H1 (cell line): ENCODE results near the gene COL5A3. TPM values are rescaled to one million over a fixed set of nuclear protein-coding genes. Genes with fewer than 3 reads are reported as not detected.
A peak's percentile ranks its signal among the peaks of the same experiment; 100 is the strongest.

ENCODE experiments used
- BACH1 ChIP-seq: IDR thresholded peaks from 2 replicates; pipeline ENCODE4 v1.6.1; 2012; ENCODE audit warnings: low read length, improper control_type of control experiment
- BCL11A ChIP-seq, 2 experiments: IDR thresholded peaks; one replicate each; pipeline ENCODE4 v1.6.1; 2011; ENCODE audit warnings: low read depth in 2 of 2, low read length in 2 of 2, mild to moderate bottlenecking in 2 of 2
- BRCA1 ChIP-seq: IDR thresholded peaks from 2 replicates; pipeline ENCODE4 v1.6.1; 2012; ENCODE audit warnings: low read depth, low read length, improper control_type of control experiment
- EGR1 ChIP-seq: IDR thresholded peaks from 2 replicates; pipeline ENCODE4 v1.6.1; 2011; ENCODE audit warnings: low read depth, low read length, borderline replicate concordance
- HDAC2 ChIP-seq, 2 experiments: fragments of 300-600 bp in 1 of 2; sonication (generic) in 1 of 2; IDR thresholded peaks; 2 replicates each; pipeline ENCODE4 v1.6.1; 2011 to 2012; ENCODE audit warnings: low read depth in 2 of 2, low read length in 2 of 2, mild to moderate bottlenecking in 2 of 2, moderate library complexity in 2 of 2, borderline replicate concordance in 1 of 2, inconsistent platforms in 1 of 2
- JUND ChIP-seq: IDR thresholded peaks from 2 replicates; pipeline ENCODE4 v1.6.1; 2011; ENCODE audit warnings: mild to moderate bottlenecking, improper control_type of control experiment, low read length
- NANOG ChIP-seq: IDR thresholded peaks from 2 replicates; pipeline ENCODE4 v1.6.1; 2011; ENCODE audit warnings: low read length, low read depth, mild to moderate bottlenecking, inconsistent platforms; ENCODE audit not compliant: insufficient read depth, poor library complexity, severe bottlenecking
- POLR2A ChIP-seq, 2 experiments: IDR thresholded peaks; 1 replicate in 1 of 2; 2 replicates in 1 of 2; pipeline ENCODE4 v1.6.1; 2011; ENCODE audit warnings: low read depth in 2 of 2, low read length in 2 of 2, mild to moderate bottlenecking in 2 of 2; ENCODE audit errors: control extremely low read depth in 1 of 2
- POLR2AphosphoS5 ChIP-seq: IDR thresholded peaks from 2 replicates; pipeline ENCODE4 v1.6.1; 2011; ENCODE audit warnings: low read depth, low read length
- RXRA ChIP-seq: IDR thresholded peaks from 2 replicates; pipeline ENCODE4 v1.6.1; 2011; ENCODE audit warnings: low read depth, mild to moderate bottlenecking, low read length, moderate library complexity; ENCODE audit not compliant: insufficient read depth
- SIN3A ChIP-seq, 2 experiments: IDR thresholded peaks in 1 of 2; conservative IDR thresholded peaks in 1 of 2; 2 replicates each; pipeline ENCODE4 v1.6.1; 2011 to 2012; ENCODE audit warnings: low read length in 2 of 2, improper control_type of control experiment in 1 of 2, low read depth in 1 of 2, mild to moderate bottlenecking in 1 of 2
- SIX5 ChIP-seq: IDR thresholded peaks from 2 replicates; pipeline ENCODE4 v1.6.1; 2011; ENCODE audit warnings: mild to moderate bottlenecking, low read depth, low read length
- SP1 ChIP-seq: IDR thresholded peaks from 2 replicates; pipeline ENCODE4 v1.6.1; 2011; ENCODE audit warnings: low read depth, low read length
- SP2 ChIP-seq: IDR thresholded peaks from 2 replicates; pipeline ENCODE4 v1.6.1; 2012; ENCODE audit warnings: mild to moderate bottlenecking, low read length, inconsistent platforms
- SRF ChIP-seq: IDR thresholded peaks from 2 replicates; pipeline ENCODE4 v1.6.1; 2011; ENCODE audit warnings: mild to moderate bottlenecking, low read depth, low read length, moderate library complexity
- TAF1 ChIP-seq: IDR thresholded peaks from 2 replicates; pipeline ENCODE4 v1.6.1; 2011; ENCODE audit warnings: mild to moderate bottlenecking, low read depth, low read length
- TCF12 ChIP-seq: IDR thresholded peaks from 2 replicates; pipeline ENCODE4 v1.6.1; 2011; ENCODE audit warnings: low read depth, mild to moderate bottlenecking, low read length
- USF2 ChIP-seq: IDR thresholded peaks from 2 replicates; pipeline ENCODE4 v1.6.1; 2011; ENCODE audit warnings: low read length, improper control_type of control experiment
- ZNF274 ChIP-seq: IDR thresholded peaks from 2 replicates; pipeline ENCODE4 v1.7.0; 2012; ENCODE audit warnings: low read length, borderline replicate concordance; ENCODE audit errors: extremely low read depth
- polyA plus RNA-seq, 7 experiments: library from polyadenylated mRNA; depleted of rRNA in 3 of 7; stranded (reverse) in 5 of 7; unstranded in 2 of 7; fragments of >200 nt in 5 of 7; fragments of 200-250 nt in 2 of 7; gene quantifications; 1 replicate in 5 of 7; 2 replicates in 1 of 7; 4 replicates in 1 of 7; pipeline versions ENCODE4 v1.2.1 to v1.2.3, GENCODE V29; 2011 to 2013; ENCODE audit warnings: missing spikeins in 2 of 7, mixed read lengths in 2 of 7
- total RNA-seq: library from RNA; stranded (reverse); fragmentation: NEBNext Ultra II Directional; extraction: Animal tissue kit (Norgen Biotek cat#: 25700); gene quantifications from 2 replicates; pipeline ENCODE4 v1.2.1, GENCODE V29; 2021

The COL5A3 gene
- total and polyA plus RNA-seq, 2 of the 8 experiments (the other 6 are each of a cell fraction or from before 2014, with no cell fraction given), result 0.67 to 0.74 TPM

- TF ChIP-seq SIX5, result no peak
- TF ChIP-seq USF2, result peak; percentile 63
- 0 out of 4 replicates have a peak, but pooled peaks of 1 of the 2 experiments have one; percentile 41 for TF ChIP-seq HDAC2 (IDR thresholded peaks at IDR 0.05; ENCODE audit: borderline replicate concordance in 1 of 2, low read depth in 2 of 2, low read length in 2 of 2)
- no peak for TF ChIP-seq RXRA
- TF ChIP-seq BRCA1, result no peak
- TF ChIP-seq POLR2A (IDR thresholded peaks at IDR 0.05; ENCODE audit: control extremely low read depth in 1 of 2, low read depth in 2 of 2, low read length in 2 of 2), result no peak
- TF ChIP-seq TAF1, result no peak; the same call in 1 of the 2 replicates
- TF ChIP-seq NANOG, result no peak
- TF ChIP-seq SP1, result no peak
- TF ChIP-seq TCF12, result 0 out of 2 replicates have a peak, but pooled peaks have one; percentile 7
- TF ChIP-seq BCL11A (IDR thresholded peaks at IDR 0.05; ENCODE audit: low read depth in 2 of 2, low read length in 2 of 2), result no peak
- no peak for TF ChIP-seq SP2
- no peak for TF ChIP-seq ZNF274
- TF ChIP-seq POLR2AphosphoS5, result no peak
- TF ChIP-seq BACH1, result no peak
- TF ChIP-seq JUND, result no peak
- 0 out of 4 replicates have a peak, but pooled peaks of 1 of the 2 experiments have one; percentile 27 for TF ChIP-seq SIN3A (conservative IDR thresholded peaks at IDR 0.05 in 1 of 2, IDR thresholded peaks at IDR 0.05 in 1 of 2; ENCODE audit: low read depth in 1 of 2, low read length in 2 of 2)
- no peak for TF ChIP-seq SRF
- TF ChIP-seq EGR1, result no peak
Measured at GRCh38 chr19:9936326-9937000, 73.8 kb downstream of the COL5A3 start, which contains the start of gene OLFM2 (continued).
